IPS-20b (cell line): ENCODE measurements around the gene KYAT1.

Source experiments
- H3K27ac ChIP-seq: one replicate; pipeline ENCODE4 v1.5.1; 2013; ENCODE audit warnings: low read length
- H3K27me3 ChIP-seq: 2 replicates; pipeline ENCODE4 v1.6.1; 2013; ENCODE audit warnings: mild to moderate bottlenecking, low read length, inconsistent platforms; ENCODE audit not compliant: insufficient read depth
- H3K36me3 ChIP-seq: 2 replicates; pipeline ENCODE4 v1.6.1; 2013; ENCODE audit warnings: low read depth, mild to moderate bottlenecking, inconsistent platforms, low read length, moderate library complexity; ENCODE audit not compliant: insufficient read depth
- H3K4me1 ChIP-seq: 2 replicates; pipeline ENCODE4 v1.6.1; 2013; ENCODE audit warnings: mild to moderate bottlenecking, control low read depth, inconsistent platforms, low read length, moderate library complexity; ENCODE audit not compliant: insufficient read depth
- H3K4me3 ChIP-seq: 2 replicates; pipeline ENCODE4 v1.5.1; 2013; ENCODE audit warnings: mild to moderate bottlenecking, low read length, inconsistent platforms
- H3K9ac ChIP-seq: 2 replicates; pipeline ENCODE4 v1.6.1; 2013; ENCODE audit warnings: low read depth, mild to moderate bottlenecking, inconsistent platforms, low read length, moderate library complexity
- H3K9me3 ChIP-seq: 2 replicates; pipeline ENCODE4 v1.6.1; 2013; ENCODE audit warnings: mild to moderate bottlenecking, low read depth, low read length, inconsistent platforms; ENCODE audit not compliant: insufficient read depth

Gene KYAT1

DNA sequence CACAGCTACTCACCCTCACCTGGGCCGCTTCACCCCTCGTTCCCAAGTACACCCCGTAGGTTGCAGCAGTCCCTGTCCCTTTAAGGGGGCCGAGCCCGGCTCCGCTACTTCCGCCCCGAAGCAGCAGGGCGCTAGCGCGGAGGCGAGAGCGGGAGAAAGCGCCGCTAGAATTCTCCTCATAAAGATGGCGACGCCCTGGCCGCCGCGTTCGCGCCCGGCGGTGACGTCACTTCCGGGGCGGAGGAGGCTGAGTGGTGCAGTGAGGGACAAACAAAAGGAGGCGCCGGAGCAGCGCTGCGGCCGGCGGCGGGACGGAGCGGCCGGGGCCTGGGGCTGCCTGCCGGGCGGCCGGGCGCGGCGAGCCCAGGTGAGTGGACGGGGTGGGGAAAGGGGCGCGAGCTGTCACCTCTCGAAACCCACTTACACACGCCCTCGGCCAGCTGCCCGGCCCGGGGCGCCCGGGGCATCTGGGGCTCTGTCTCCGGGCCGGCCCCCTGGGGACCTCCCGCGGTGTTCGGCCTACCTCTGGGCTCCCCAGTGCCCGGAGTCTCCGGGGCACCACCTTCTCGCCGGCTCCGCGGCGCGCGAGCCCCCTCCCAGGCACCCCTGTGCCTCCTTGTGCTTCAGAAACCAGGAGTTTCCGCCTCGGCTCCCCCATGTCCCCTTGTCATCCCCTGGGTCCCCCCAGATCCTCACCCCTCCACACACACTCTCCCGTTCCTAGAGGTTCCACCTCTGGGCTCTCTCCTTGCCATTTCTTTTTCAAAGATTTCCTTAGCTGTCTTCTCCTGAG, at the start of gene KYAT1, which contains the start of gene LRRC8A:
Gene KYAT1, minus strand, starts transcription at position 67 of the 793 bp plus-strand sequence. CDS start 36,545 bp downstream, outside the sequence.
Gene LRRC8A, plus strand, starts transcription at position 250 of the 793 bp plus-strand sequence. CDS start 25,032 bp downstream, outside the sequence.
- Histone ChIP-seq H3K4me3 (peak within 1 kb of the TSS; percentile 91), H3K36me3 (peaks cover 32% of the 10 kb centered on the region), H3K9ac (peak within 1 kb of the TSS; percentile 96), H3K4me1 (peaks cover 12% of the 10 kb centered on the region; the same call in 1 of the 2 replicates), H3K27ac (peak within 1 kb of the TSS; percentile 62), H3K27me3 (no peaks in the 10 kb centered on the region), H3K9me3 (no peaks in the 10 kb centered on the region)

DNA sequence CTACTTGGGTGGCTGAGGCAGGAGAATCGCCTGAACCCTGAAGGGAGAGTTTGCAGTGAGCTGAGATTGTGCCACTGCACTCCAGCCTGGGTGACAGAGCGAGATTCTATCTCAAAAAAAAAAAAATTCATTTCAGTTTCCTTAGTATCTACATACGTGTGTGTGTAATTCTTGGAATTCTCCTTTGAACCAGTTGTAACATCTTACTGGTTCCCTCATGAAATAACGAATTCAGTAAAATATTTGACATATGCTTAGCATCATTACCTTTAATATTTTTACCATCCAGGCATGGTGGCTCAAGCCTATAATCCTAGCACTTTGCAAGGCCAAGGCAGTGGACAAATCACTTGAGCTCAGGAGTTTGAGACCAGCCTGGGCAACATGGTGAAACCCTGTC, 47.8 kb upstream of the KYAT1 start:
- Histone ChIP-seq H3K9me3 (no peaks in the 10 kb centered on the region), H3K9ac (no peak overlapping the region), H3K4me1 (0 out of 2 replicates have a peak, but pooled peaks cover 3% of the 10 kb centered on the region), H3K4me3 (no peak overlapping the region), H3K27ac (no peak overlapping the region), H3K36me3 (no peaks in the 10 kb centered on the region), H3K27me3 (no peaks in the 10 kb centered on the region)

DNA sequence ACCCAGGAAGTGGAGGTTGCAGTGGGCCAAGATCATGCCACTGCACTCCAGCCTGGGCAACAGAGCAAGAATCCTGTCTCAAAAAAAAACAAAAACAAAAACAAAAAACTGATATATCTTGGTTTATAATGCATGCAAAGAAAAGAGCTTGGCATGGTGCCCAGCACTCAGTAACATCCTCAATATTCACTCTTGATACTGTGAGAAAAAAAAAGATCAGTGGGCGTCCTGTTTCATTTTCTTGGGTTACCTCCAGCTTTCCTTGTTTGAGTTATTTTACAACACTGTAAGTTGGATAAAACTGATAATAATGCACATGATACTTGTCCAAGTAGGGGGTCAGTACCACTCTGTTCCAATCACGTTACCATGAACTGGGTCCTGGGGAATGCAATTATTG, 46.9 kb upstream of the KYAT1 start:
- Histone ChIP-seq H3K4me3 (no peak overlapping the region), H3K4me1 (0 out of 2 replicates have a peak, but pooled peaks cover 3% of the 10 kb centered on the region), H3K9ac (no peak overlapping the region), H3K36me3 (no peaks in the 10 kb centered on the region), H3K27me3 (no peaks in the 10 kb centered on the region), H3K27ac (no peak overlapping the region), H3K9me3 (no peaks in the 10 kb centered on the region)

DNA sequence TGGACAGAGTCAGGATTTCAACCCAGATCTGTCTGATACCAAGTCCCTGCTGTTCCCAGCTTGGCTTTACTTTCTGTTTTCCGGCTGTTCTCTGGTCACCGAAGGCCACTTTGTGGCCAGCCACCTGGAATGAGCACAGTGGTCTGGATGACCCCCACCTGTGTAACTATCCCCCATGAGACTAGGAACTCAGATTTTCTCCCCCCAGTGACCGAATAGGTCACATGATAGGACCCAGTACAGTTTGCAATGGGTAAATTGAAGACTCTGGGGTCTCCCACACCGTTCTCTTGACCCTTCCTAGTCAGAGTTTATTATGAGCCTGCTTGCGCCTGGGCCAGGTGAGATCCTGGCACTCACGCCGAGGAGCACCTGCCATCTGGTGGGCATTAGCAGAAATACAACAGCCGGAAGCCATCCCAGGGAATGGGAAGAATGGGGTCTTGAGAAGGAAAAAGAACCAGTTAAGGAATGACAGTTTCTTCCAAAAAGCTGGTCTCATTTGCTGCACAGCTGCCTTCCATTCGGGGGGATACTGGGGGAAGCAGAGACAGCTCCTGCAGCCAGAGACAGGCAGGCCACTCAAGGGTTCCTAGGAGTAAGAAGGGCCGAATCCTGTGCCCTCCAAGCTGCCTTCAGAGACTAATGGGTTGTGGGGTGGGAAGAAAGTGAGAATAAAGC, 46.1 kb upstream of the KYAT1 start:
- Histone ChIP-seq H3K9me3 (no peaks in the 10 kb centered on the region), H3K27ac (no peak overlapping the region), H3K36me3 (no peaks in the 10 kb centered on the region), H3K27me3 (no peaks in the 10 kb centered on the region), H3K4me3 (no peak overlapping the region), H3K4me1 (0 out of 2 replicates have a peak, but pooled peaks cover 3% of the 10 kb centered on the region), H3K9ac (peak overlapping the region; percentile 18; the same call in 1 of the 2 replicates)

DNA sequence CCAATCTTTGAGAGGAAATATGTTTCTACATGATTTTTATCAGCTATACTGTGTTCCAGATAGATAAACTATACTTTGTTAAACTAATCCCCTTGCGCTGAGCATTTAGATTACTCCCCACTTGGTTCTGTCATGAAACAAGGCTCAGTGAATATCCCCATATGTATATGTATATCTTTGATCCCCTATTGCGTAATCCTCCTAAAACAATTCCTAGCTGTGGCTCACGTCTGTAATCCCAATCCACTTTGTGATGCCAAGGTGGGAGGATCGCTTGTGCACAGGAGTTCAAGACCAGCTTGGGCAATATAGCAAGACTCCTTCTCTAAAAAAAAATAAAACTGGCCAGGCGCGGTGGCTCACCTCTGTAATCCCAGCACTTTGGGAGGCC, 41.7 kb upstream of the KYAT1 start:
- no peaks in the 10 kb centered on the region for H3K9me3 ChIP-seq
- H3K36me3 ChIP-seq = peaks cover 5% of the 10 kb centered on the region; the same call in 1 of the 2 replicates
- H3K4me1 ChIP-seq = peaks cover 6% of the 10 kb centered on the region; the same call in 1 of the 2 replicates
- H3K27ac ChIP-seq = no peak overlapping the region
- H3K27me3 ChIP-seq = no peaks in the 10 kb centered on the region
- no peak overlapping the region for H3K9ac ChIP-seq
- H3K4me3 ChIP-seq = no peak overlapping the region

DNA sequence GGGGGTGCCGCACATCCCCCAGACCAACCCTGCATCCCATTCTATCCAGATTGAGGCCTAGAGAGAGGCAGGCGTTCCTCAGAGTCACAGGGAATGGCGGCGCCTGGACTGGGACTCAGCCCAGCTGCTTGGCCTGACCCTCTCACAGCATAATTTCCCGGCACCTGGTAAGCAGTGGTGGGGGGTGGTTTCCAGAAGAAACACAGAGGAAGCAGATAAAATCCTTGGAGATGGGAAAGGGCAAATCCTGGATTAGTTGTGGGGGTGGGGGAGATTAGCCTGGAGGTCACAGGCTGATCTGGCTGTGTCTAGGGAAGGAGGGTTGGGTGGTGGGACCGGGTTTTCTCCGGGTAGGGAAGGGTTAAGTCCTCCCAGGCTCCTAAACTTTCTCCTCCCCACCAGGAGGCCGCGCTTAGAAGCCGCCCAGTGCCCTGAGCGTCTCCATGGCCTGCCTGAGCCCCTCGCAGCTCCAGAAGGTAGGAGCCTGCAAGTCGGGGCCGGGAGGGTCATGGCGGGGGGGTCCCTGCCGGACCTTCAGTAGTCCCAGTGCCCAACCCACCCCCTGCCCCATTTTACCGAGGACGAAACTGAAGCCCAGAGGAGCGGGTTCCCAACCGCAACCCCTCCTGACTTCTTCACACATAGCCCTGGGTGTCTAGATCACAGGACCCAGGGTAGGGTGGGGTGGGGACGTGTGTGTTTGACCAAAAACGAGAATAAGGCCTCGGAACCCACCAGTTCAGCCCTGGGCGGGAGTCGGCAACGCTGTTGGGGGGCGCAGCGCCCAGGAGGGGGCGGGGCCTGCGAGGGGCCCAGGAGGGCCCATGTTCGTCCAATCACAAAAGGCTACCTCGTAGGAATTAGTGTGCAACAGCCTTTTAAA, 40.4 kb upstream of the KYAT1 start:
- H3K4me3 ChIP-seq = peak overlapping the region; percentile 81
- H3K27ac ChIP-seq = peak overlapping the region; percentile 86
- H3K4me1 ChIP-seq = peaks cover 3% of the 10 kb centered on the region; the same call in 1 of the 2 replicates
- H3K9ac ChIP-seq = peak overlapping the region; percentile 87
- H3K9me3 ChIP-seq = no peaks in the 10 kb centered on the region
- H3K27me3 ChIP-seq = no peaks in the 10 kb centered on the region
- H3K36me3 ChIP-seq = peaks cover 17% of the 10 kb centered on the region

DNA sequence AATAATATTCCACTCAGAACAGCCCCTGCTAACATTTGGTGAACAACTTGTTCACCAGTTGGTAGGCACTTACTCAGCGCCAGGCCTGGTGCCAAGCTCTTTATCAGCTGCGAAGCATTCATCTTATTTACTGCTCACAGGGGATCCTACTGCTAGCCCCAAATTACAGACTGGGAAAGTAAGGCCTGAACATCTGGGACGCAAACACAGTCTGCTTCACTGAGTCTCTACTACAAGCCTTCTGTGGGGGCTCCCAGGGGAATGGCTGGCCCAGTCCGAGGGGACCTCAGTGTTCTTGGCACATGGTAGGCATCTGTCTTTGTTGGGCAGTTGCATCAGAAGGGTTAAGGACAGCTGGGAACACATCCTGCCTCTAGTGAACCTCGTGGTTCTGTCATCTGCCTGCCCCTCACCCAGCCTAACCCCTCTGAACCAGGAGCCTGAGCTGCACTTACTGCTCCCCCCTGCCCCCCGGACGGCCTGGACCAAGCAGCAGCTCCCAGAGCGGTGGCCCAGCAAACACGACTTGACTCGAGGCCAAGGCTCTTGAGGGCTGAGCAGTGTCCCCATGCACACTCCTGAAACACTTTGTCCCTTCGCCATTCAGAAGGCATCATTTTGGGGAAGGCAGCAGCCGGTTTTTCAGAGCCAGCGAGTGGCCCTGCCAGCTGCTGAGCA, 38.8 kb upstream of the KYAT1 start, which contains the start of gene PHYHD1:
Gene PHYHD1, plus strand, starts transcription at position 602 of the 678 bp plus-strand sequence. CDS start 1,342 bp downstream, outside the sequence.
- H3K27ac ChIP-seq = peak within 1 kb of the TSS; percentile 4
- no peaks in the 10 kb centered on the region for H3K9me3 ChIP-seq
- H3K4me3 ChIP-seq = peak within 1 kb of the TSS; percentile 81
- H3K9ac ChIP-seq = peak within 1 kb of the TSS; percentile 87; the same call in 1 of the 2 replicates
- H3K4me1 ChIP-seq = peaks cover 3% of the 10 kb centered on the region; the same call in 1 of the 2 replicates
- peaks cover 33% of the 10 kb centered on the region for H3K36me3 ChIP-seq
- no peaks in the 10 kb centered on the region for H3K27me3 ChIP-seq

DNA sequence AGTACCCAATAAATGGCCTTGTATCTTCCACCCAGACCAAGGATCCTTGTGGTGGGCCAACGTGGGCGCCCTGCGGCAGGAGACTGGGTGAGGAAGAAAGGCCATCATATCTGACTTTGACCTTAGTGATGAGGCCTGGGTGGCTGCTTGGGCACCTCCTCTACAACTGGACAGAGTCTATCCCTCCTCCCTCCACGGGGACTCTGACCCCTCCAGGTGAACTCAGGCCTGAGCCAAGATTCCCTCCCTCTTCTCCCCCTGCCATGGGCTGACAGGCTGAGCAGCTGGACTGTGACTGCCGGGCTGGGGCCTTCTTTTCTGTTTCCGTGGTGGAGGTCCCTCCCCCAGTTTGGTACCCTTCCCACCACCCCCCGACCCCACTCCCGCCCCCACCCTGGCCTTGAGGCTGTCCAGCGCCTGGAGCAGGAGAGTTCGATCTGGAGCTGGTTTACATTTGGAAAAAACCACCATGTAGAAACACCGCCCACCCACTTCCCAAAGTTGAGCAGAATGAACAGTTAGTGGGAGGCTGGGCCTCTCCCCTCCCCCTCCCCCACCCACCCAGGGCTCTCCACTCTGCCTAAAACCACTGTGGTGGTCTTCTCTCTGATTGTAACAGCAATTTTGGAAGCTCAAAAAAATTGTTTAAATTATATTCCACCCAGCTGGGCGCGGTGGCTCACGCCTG, 37.8 kb upstream of the KYAT1 start:
- Histone ChIP-seq H3K36me3 (peaks cover 40% of the 10 kb centered on the region), H3K9me3 (no peaks in the 10 kb centered on the region), H3K27me3 (no peaks in the 10 kb centered on the region), H3K4me3 (no peak overlapping the region), H3K4me1 (peaks cover 3% of the 10 kb centered on the region; the same call in 1 of the 2 replicates), H3K9ac (no peak overlapping the region), H3K27ac (no peak overlapping the region)

DNA sequence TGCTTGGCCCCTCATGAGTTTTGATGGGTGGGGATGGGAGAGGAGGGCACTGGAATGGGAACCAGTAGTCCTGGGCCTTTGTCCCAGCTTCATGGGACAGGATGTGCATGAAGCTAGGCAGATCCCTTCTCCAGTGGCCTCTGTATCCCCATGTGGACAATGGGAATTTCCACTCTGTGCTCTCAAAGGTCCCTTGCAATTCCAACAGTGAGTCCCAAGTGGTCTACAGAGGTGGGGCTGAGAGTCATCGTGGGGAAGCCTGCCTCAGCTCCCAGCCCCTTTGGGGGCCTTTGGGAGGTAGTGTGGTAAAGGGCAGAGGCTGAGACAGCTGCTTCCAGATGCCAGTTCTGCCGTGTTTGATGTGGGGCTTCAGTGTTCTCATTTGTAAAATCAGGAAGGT, 37.2 kb upstream of the KYAT1 start:
- H3K27ac ChIP-seq = no peak overlapping the region
- H3K9ac ChIP-seq = no peak overlapping the region
- no peak overlapping the region for H3K4me3 ChIP-seq
- H3K9me3 ChIP-seq = no peaks in the 10 kb centered on the region
- peaks cover 44% of the 10 kb centered on the region for H3K36me3 ChIP-seq
- peaks cover 3% of the 10 kb centered on the region; the same call in 1 of the 2 replicates for H3K4me1 ChIP-seq
- no peaks in the 10 kb centered on the region for H3K27me3 ChIP-seq

DNA sequence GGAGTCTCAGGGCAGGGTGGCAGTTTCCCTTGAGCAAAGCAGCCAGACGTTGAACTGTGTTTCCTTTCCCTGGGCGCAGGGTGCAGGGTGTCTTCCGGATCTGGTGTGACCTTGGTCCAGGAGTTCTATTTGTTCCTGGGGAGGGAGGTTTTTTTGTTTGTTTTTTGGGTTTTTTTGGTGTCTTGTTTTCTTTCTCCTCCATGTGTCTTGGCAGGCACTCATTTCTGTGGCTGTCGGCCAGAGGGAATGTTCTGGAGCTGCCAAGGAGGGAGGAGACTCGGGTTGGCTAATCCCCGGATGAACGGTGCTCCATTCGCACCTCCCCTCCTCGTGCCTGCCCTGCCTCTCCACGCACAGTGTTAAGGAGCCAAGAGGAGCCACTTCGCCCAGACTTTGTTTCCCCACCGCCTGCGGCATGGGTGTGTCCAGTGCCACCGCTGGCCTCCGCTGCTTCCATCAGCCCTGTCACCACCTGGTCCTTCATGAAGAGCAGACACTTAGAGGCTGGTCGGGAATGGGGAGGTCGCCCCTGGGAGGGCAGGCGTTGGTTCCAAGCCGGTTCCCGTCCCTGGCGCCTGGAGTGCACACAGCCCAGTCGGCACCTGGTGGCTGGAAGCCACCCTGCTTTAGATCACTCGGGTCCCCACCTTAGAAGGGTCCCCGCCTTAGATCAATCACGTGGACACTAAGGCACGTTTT, 35.5 kb upstream of the KYAT1 start:
- H3K27me3 ChIP-seq = no peaks in the 10 kb centered on the region
- peaks cover 7% of the 10 kb centered on the region for H3K4me1 ChIP-seq
- no peak overlapping the region for H3K4me3 ChIP-seq
- peaks cover 53% of the 10 kb centered on the region for H3K36me3 ChIP-seq
- H3K9me3 ChIP-seq = no peaks in the 10 kb centered on the region
- no peak overlapping the region for H3K9ac ChIP-seq
- no peak overlapping the region for H3K27ac ChIP-seq
